Measurements from ENCODE around the gene DDR1. TPM values are rescaled to one million over a fixed set of nuclear protein-coding genes. Genes with fewer than 3 reads are reported as not detected.
"Not testable (repeated sequence)": the region's sequence is repeated elsewhere in the genome, so short reads cannot be mapped to it uniquely, and the experiment has no call there.

Gene DDR1
- polyA plus RNA-seq, 1 donor from 2014 or later = 196 TPM

- peaks cover 3% of the 10 kb centered on the region for H3K9me3 ChIP-seq (ENCODE audit: low read length)
- H3K9ac ChIP-seq (ENCODE audit: low read length) = no peak overlapping the region
- no peaks in the 10 kb centered on the region for H4K20me1 ChIP-seq (ENCODE audit: insufficient read depth)
- no peak overlapping the region for H3K4me2 ChIP-seq (ENCODE audit: low read length)
- H3K36me3 ChIP-seq (ENCODE audit: insufficient read depth, low read length) = no peaks in the 10 kb centered on the region
- H3F3A ChIP-seq (ENCODE audit: insufficient read depth, low read length, poor library complexity, severe bottlenecking) = no peaks in the 10 kb centered on the region
- H3K27ac ChIP-seq (ENCODE audit: low read length) = no peak overlapping the region
- no peak overlapping the region for H2AFZ ChIP-seq (ENCODE audit: low read depth, low read length)
- H3K4me3 ChIP-seq (ENCODE audit: low read length) = no peak overlapping the region
- H3K9me2 ChIP-seq (ENCODE audit: insufficient read depth, low read length) = no peaks in the 10 kb centered on the region
- TF ChIP-seq POLR2AphosphoS5 (IDR thresholded peaks at IDR 0.05) = no peak
- no peak for TF ChIP-seq SMC3 (conservative IDR thresholded peaks at IDR 0.05; ENCODE audit: poor library complexity)
- no peak for TF ChIP-seq REST (IDR thresholded peaks at IDR 0.05; ENCODE audit: borderline replicate concordance)
- no peak for TF ChIP-seq CTCF (IDR thresholded peaks at IDR 0.05; ENCODE audit: poor library complexity, severe bottlenecking)
- TF ChIP-seq TAF1 (IDR thresholded peaks at IDR 0.05; ENCODE audit: low read depth) = no peak
- TF ChIP-seq EZH2 (IDR thresholded peaks at IDR 0.05; ENCODE audit: borderline replicate concordance, insufficient read depth, low read length, poor library complexity, severe bottlenecking) = no peak
- no peak for TF ChIP-seq MXI1 (conservative IDR thresholded peaks at IDR 0.05; ENCODE audit: poor library complexity, severe bottlenecking)
- no peak for TF ChIP-seq EP300 (conservative IDR thresholded peaks at IDR 0.05; ENCODE audit: poor library complexity, severe bottlenecking)
- TF ChIP-seq RAD21 (conservative IDR thresholded peaks at IDR 0.05) = no peak
- H3K27me3 ChIP-seq (ENCODE audit: insufficient read depth, low read depth, low read length) = no peaks in the 10 kb centered on the region
- H3K79me2 ChIP-seq (replicated peaks; ENCODE audit: insufficient read depth, low read length) = no peaks in the 10 kb centered on the region
These were observed 20.0 kb upstream of the DDR1 start for GRCh38 chr6:30864325-30864724.

GRCh38 chr6:30869241-30869749 is 15.0 kb upstream of the DDR1 start:
- H3K79me2 ChIP-seq (replicated peaks; ENCODE audit: insufficient read depth, low read length); H3K9me3 ChIP-seq (ENCODE audit: low read length); H3K4me3 ChIP-seq (ENCODE audit: low read length); H3K9me2 ChIP-seq (ENCODE audit: insufficient read depth, low read length); H4K20me1 ChIP-seq (ENCODE audit: insufficient read depth); H3K27ac ChIP-seq (ENCODE audit: low read length); H3K36me3 ChIP-seq (ENCODE audit: insufficient read depth, low read length); H3K27me3 ChIP-seq (ENCODE audit: insufficient read depth, low read depth, low read length); H3K9ac ChIP-seq (ENCODE audit: low read length); H3F3A ChIP-seq (ENCODE audit: insufficient read depth, low read length, poor library complexity, severe bottlenecking); H2AFZ ChIP-seq (ENCODE audit: low read depth, low read length); H3K4me2 ChIP-seq (ENCODE audit: low read length): not testable (repeated sequence)

GRCh38 chr6:30870546-30870945 is 13.8 kb upstream of the DDR1 start:
- H3K27me3 ChIP-seq (ENCODE audit: insufficient read depth, low read depth, low read length) = no peaks in the 10 kb centered on the region
- peaks cover 6% of the 10 kb centered on the region for H3K9me3 ChIP-seq (ENCODE audit: low read length)
- no peaks in the 10 kb centered on the region for H3K36me3 ChIP-seq (ENCODE audit: insufficient read depth, low read length)
- no peak overlapping the region for H3K4me2 ChIP-seq (ENCODE audit: low read length)
- H3K79me2 ChIP-seq (replicated peaks; ENCODE audit: insufficient read depth, low read length) = no peaks in the 10 kb centered on the region
- no peaks in the 10 kb centered on the region for H3F3A ChIP-seq (ENCODE audit: insufficient read depth, low read length, poor library complexity, severe bottlenecking)
- no peak overlapping the region for H3K4me3 ChIP-seq (ENCODE audit: low read length)
- no peak overlapping the region for H2AFZ ChIP-seq (ENCODE audit: low read depth, low read length)
- no peaks in the 10 kb centered on the region for H4K20me1 ChIP-seq (ENCODE audit: insufficient read depth)
- no peak overlapping the region for H3K9ac ChIP-seq (ENCODE audit: low read length)
- no peak for TF ChIP-seq EZH2 (IDR thresholded peaks at IDR 0.05; ENCODE audit: borderline replicate concordance, insufficient read depth, low read length, poor library complexity, severe bottlenecking)
- TF ChIP-seq RAD21 (conservative IDR thresholded peaks at IDR 0.05) = no peak
- TF ChIP-seq POLR2AphosphoS5 (IDR thresholded peaks at IDR 0.05) = no peak
- TF ChIP-seq REST (IDR thresholded peaks at IDR 0.05; ENCODE audit: borderline replicate concordance) = no peak
- TF ChIP-seq SMC3 (conservative IDR thresholded peaks at IDR 0.05; ENCODE audit: poor library complexity) = no peak
- TF ChIP-seq MXI1 (conservative IDR thresholded peaks at IDR 0.05; ENCODE audit: poor library complexity, severe bottlenecking) = no peak
- no peak for TF ChIP-seq TAF1 (IDR thresholded peaks at IDR 0.05; ENCODE audit: low read depth)
- no peak for TF ChIP-seq EP300 (conservative IDR thresholded peaks at IDR 0.05; ENCODE audit: poor library complexity, severe bottlenecking)
- no peak for TF ChIP-seq CTCF (IDR thresholded peaks at IDR 0.05; ENCODE audit: poor library complexity, severe bottlenecking)
- no peaks in the 10 kb centered on the region for H3K9me2 ChIP-seq (ENCODE audit: insufficient read depth, low read length)
- H3K27ac ChIP-seq (ENCODE audit: low read length) = no peak overlapping the region
